GM18907 (cell line): ENCODE data around the gene ALDH1A2.
"Not testable (repeated sequence)": the region's sequence is repeated elsewhere in the genome, so short reads cannot be mapped to it uniquely, and the experiment has no call there.

Source experiments
- ATAC-seq: cut with Tn5 transposase; IDR thresholded peaks from one replicate; pipeline ENCODE4 v1.9.1; 2021; ENCODE audit warnings: mild to moderate bottlenecking, moderate library complexity; ENCODE audit not compliant: unreplicated experiment

Gene ALDH1A2

DNA sequence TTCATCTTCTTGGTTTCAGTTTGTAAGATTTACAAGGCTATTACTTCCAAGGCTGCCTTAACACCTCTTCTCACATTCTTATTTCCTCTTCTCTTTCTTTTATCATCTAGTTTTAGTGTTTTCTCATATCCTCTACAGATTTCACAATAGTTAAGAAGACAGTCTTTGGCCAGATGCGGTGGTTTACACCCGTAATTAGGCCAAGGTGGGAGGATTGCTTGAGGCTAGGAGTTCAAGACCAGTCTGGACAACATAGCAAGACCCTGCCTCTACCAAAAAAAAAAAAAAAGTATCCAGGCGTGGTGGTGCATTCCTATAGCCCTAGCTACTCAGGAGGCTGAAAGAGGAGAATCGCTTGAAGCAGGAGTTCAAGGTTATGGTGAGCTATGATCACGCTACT is 3.5 kb upstream of the ALDH1A2 start:
- no peak for ATAC-seq

DNA sequence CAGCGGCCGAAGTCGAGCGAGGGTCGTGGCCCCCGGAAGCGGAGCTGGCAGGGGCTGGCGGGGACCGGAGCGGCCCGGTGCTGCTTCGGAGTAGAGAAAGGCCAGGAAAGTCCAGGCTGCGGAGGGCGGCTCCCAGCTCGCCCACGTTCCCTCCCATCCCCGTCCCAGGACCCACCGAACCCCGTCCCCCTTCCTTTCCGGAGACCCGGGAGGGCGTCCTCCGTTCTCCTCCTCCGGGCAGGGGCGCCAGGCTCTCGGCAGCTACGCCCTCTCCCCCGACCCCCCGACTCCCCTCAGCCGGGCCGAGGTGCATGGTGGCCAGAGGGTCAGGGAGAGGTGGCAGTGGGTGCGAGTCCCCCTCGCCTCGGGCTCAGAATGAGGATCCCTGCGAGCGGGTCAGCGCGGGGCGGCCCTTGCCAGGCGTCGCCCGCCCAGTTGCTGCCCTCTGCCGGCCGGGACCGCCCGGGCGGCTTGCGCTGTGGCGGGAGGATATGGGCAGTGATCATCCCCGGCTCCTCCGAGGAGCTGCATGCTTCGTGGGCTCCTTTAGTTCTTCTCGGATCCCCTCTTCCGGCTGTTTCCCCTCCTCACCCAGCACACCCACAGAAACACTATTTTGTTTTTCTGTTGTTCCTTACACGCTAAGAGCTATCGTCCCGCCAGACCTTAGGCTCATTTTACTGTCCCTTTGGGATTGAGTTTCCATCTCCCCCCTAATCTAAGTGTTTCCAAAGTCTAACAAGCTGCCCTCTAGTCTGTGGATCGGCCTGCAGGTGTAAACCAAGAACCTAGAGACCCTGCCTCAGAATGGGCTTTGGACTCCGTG is 744 bp upstream of the ALDH1A2 start:
- peak; percentile 61 for ATAC-seq

DNA sequence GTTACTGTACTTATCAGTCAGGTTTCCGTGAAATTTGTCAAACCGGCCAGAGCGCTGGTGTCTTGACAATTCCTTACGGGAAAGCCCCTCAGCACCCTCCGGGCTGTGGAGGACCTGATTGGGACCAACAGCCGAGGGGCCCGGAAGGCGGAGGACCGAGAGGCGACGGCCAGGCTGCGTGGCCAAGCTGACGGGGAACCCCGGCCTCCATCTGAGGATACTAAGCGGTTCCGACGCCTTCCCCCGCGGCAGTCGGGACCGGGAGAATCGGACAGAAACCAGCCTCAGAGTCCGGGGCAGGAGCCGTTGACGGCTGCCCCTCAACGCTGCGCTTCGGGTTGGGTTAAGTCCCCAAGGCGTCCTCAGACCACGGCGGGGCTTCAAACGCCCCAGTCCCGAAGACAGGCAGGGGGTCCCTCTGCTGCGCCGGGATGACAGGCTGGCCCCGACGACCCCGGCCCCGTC is 499 bp downstream of the ALDH1A2 start:
- no peak for ATAC-seq

DNA sequence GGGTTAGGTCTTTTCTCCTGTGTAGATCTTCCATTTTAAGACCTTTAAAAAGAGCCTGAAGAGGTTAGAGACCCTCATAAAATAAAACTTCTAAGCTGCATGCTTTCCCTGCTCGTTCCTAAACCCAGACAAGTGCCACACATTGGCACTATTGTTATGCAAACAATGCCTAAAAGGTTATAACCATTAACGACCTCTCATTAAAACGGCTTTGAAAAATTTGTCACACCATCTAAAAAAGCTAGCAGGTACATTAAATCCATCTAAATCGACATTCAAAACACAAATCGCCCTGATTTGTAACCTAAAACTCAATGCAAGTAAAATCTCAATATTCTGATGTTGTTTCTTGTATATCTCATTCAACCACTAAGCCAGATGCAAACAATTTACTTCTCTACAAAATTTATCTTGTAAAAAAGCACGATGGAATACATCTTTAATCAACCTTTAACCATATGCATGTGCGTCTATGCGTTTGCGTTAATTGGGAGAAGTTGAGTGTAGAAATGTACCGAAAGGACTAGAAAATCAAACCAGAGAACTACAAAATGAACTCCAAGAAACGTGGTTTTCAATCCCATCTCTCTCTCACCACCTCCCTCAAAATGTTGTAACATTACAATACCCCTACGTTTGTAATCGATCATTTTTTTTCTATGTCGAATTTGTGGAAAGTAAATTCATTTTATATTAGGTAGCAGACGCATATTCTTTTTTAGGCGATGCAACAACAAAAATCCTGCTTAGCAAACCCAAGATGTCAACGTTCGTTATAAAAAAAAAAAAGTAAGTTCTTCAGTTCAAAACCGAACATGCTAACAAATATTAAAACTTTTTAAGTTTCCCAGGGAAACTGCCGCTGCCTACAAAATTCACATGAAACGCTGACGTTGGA is 1.2 kb downstream of the ALDH1A2 start:
- ATAC-seq = no peak

DNA sequence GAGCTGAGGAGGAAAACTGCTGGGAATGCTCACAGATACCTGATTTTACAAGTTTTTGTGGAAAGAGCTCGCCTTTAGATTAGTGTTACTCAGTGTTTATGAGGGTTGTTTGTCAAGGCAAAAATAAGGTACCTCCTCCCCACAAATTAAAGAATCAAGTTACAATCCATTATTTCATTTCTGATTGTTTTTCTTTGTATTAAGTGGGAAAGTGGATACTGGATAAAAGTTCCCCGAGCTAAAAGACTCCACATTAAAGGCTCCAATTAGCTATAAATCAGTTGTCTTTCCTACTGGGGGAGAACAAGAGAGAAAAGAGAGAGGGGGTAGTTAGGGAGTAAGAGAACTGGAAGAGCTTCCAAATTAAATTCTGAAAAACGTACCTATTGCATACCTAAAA is 1.9 kb downstream of the ALDH1A2 start:
- ATAC-seq = no peak

DNA sequence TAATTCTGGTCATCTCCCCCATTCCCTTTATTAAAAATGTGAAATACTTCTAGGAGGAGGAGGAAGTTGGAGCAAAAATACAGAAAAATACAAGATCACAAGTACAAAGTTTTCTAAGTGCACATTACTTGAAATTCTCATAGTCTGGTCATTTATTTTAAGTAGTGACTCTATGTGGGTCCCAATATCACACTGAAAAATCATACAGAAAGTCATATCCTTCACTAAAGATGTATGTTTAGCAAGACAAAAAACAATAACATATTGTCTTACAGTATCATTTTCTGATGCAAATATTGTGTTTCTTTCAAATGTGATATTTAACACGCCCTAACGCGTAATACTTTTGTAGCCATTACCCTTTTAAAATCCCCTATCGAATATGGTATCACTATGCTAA is 2.5 kb downstream of the ALDH1A2 start:
- ATAC-seq = no peak

DNA sequence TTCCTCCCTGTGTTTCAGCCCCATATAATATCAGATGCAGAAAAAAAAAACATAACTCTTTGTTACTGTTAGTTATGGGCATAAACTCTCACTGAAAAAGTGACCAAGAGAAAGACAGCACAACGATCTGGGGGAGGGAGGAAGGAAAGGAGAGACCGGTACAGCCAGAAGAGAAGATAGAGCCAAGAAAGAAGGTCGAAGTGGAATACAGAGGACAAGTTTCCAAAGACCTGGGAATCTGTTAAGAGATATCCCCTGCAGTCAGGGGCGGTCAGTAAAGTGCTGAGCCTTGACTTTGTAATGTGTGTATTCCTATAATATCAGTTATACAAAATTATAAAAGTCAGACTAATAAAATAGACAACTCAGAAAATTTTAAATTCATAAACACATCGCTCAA is 3.3 kb downstream of the ALDH1A2 start:
- no peak for ATAC-seq

DNA sequence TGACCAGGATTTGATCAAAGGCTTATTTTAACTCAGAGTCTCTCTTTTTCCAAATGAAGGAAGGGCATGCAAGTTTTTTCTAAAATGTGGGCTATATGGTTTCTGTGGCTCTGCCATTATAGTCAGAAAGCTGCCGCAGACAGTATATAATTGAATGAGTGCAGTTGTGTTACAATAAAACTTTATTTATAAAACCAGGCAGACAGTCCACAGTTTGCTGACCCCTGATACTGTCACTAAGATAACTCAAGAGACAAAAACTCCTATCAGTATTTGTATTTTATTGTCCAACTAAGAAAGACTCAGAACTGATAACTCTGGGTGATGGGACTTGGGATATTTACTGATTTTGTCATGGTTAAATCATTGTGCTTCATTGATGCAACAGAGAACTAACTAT is 4.9 kb downstream of the ALDH1A2 start:
- no peak for ATAC-seq

DNA sequence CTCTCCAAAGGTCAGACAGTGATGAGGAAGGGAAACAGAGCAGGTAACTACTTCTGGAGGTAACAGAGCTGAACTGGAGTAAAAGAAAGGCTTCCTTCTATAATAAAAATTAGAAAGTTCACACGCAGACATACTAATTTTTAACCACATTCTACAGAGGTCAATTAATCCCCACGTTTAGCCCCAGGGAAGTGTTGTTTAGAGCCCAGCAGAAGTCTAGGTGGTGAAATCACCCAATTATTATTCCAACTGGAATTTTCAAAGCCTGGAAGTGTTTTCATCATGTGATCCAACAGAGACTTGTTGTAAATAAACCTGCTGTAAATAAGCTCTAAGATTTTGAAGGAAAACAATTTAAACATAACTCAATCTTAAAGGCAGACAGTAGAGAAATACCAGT is 6.8 kb downstream of the ALDH1A2 start:
- ATAC-seq = no peak

DNA sequence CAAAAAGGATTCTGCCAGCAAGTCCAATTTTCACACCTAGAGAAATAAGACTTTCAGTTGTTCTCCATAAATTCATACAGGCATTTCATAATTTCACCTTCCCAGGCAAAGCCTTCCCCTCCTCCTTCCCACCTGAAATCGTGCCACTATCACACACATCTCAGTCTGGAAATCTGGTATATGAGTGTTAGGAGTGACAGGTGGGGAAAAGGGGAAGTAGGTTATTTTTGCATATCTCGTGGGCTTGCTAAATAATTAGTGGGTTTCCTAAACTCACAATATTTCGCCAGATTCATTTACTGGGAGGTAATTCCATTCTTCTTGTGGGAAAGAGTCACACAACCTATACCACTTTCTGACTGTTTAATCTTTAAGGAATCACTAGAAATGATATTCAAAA is 7.4 kb downstream of the ALDH1A2 start:
- ATAC-seq = no peak

DNA sequence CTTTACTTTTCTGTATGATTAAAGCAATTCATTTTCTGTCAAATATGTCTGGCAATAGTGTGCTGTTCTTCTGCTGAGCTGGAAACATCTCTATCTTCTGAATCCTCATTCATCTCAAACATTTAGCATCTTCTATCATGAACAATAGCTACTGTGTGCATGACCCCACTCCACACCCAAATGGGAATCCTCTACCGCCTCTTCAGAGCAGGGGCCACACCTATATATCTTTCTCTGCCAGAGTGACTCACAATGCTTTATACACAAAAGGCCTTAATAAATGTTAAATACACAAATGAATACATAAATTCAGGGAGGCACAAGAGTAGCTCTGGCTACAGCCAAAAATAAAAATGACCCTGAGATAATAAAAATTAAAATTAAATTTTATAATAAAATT is 8.0 kb downstream of the ALDH1A2 start:
- no peak for ATAC-seq

DNA sequence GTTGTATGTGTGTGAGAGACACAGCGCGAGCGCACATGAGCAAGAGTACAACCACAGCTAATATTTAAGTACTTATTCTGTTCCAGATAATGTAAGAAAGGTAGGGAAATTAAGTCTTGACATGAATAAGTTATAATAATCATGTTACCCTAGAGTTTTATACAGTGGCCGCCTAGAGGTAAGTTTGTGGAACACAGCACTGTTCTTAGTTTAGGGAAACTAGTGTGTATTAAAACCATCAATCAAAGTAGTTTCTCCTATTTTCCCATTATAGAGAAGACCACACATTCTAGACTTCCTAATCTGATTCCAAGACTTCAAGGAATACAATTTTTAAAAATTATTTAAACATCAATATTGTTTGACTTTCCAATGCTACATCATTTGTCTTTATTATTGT is 9.5 kb downstream of the ALDH1A2 start:
- ATAC-seq = no peak

DNA sequence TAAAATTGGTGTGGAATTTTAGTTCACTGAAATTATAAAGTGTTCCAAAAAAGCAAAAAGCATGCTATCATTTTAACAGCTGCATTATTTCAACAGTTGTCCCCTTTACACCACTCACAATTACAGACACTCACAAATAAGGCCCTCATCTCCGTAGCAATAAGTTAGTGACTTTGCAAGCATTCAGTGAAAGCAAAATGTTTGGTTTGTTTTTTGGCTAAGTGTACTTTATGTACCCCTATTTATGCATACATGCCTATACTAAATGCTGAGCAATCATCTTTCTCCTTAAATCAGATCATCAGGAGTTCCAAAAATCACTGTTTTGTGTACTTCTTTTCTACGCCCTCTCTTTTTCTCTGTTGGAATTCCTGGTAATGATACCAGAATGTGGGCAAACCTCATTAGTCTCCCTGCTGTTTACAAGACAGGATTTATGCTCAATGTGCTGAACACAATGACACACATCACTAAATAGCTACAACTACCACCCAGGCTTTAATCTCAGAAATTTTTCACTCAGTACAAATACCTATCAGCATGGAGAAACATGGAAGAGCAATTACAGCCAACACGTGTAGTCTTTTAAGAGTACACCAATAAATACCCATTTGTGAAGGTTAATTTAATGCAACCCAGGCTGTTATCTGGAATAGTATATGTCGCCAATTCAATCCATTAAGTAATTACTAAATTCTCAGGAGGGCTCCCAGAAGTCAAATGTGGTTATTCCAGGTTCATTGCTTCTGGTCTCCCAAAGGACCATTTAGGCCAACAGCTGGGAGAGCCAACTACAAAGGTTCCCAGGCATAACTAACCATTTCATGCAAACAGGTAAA is 12.0 kb downstream of the ALDH1A2 start:
- no peak for ATAC-seq

DNA sequence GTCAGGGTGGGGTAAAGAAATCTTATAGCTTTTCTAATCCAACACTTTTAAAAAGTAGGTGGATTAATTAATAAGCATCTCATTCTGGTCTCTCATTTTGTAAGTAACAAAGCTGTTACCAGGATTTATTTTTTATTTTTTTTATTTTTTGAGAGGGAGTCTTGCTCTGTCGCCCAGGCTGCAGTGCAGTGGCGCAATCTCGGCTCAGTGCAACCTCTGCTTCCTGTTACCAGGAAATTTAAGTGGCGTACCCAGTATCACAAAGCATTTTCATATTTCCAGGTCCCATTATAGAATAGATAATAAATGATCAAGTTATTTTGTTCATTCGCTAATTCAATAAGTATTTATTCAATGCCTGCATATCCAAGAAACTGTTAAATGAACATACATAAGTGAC is 13.2 kb downstream of the ALDH1A2 start:
- ATAC-seq = no peak

DNA sequence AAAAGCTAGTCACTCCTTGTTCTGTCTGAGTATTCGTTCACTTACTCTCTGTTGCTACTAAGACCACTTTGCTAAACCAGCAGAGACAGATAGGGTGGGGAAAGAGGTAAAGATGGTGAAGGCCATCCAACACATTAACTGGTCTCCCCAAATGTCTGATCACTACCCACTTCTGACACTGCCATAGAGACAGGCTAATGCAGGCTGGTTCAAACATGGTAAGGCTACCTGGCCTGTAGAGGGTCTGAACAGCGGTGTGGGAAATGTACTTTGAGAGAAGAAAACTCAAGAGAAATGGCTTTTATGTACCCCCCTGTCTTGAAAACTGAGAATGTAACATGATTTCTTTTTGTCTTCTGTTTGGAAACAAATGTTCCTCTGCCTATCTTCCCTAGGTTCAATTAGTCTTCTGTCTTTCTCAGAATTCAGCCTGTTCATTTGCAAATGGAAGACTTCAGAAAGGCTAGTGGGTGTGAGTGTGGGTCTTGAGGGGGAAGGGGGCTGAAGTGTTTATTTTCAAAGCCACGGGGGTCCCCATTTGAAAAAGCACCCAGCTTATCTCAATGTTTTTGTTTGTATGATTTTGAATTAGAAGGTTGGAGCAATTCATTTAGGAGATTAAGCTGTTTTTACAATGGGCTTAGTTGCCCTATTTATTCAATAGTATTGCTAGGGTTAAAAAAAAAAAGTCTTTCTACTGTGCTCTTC is 15.8 kb downstream of the ALDH1A2 start:
- no peak for ATAC-seq

DNA sequence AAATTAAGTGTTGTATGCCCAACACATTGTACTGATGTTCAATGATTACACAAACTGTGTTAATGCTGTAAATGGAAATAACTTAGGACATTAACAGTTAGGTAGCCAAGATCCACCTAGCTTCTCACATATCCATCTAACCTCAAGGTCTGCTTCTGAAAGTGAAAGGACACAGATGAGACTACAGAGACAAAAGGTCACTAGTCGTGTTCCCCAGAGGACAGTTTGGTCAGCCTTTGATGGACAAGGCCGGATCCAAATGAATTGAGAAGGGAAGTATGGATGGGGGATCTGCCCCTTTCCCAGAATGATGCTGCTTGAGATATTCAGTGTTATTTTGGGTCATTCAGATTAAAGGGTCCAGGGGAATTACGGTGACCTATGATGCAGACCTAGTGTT is 17.2 kb downstream of the ALDH1A2 start:
- ATAC-seq = no peak

DNA sequence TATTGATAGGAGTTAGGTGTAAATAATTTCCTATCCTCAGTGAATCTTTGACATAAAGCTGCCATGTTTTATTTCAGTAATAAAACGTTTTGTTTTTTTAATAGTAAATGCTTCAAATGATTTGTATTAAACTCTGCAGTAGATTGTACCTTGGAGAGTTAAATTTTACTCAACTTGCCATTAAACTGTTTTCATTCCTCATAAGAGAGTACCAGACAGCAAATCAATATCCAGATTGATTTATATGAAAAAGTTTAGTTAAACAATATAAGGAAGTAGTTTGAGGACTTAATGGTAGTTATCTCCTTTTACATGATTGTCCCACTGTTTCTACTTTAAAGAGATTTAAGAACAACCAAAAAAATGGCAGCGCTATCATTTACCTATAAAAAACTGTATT is 18.4 kb downstream of the ALDH1A2 start:
- no peak for ATAC-seq

DNA sequence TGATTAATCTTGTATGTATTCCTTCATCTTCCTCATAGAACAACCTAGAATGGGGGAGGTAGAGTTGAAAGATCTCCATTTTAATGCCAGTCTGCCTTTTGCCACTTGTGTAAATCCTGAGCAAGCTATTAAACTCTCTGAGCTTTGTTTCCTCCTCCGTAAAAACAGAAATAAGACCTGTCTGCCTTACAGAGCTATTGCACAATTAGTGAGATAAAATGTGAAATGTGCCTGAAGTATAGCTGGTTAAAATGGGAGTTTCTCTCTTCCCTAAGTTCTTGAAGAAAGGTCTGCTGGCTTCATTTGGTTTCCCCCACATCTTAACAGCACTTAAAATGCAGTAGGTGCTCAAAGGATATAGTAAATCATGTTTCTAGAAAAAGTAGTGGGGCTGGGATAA is 19.0 kb downstream of the ALDH1A2 start:
- ATAC-seq = no peak

DNA sequence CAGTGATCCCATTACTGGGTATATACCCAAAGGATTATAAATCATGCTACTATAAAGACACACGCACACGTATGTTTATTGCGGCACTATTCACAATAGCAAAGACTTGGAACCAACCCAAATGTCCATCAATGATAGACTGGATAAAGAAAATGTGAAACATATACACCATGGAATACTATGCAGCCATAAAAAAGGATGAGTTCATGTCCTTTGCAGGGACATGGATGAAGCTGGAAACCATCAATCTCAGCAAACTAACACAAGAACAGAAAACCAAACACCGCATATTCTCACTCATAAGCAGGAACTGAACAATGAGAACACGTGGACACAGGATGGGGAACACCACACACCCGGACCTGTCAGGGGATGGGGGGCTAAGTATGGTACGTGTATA is 20.1 kb downstream of the ALDH1A2 start:
- not testable (repeated sequence) for ATAC-seq

DNA sequence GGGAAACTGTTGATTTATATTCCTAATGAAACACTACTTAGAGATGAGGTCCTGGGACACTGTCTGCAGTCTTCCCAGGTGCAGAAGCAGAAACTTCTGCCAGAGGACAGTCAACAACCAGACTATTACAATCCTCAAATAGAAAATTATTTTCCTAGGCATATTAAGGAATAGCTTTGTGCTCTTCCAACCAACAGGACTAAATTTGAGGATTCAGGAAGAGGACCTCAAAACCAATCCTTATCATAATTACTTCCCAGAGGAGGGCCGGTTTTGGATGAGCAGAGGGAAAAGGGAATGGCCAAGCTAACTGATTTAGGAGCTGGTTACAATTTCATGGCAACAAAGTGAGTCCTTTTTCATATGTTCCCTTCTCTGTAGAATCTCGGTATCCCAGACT is 21.0 kb downstream of the ALDH1A2 start:
- ATAC-seq = no peak
